ENCODE results near the gene SPATA31C1.

The SPATA31C1 gene

GRCh38 chr9:87876708-87877107 lies 41.1 kb upstream of the SPATA31C1 start:
- no peak for ATAC-seq

GRCh38 chr9:87878989-87879511 lies 38.7 kb upstream of the SPATA31C1 start:
- no peak for ATAC-seq
- TF ChIP-seq GLIS3 (CRISPR knock-in tag; IDR thresholded peaks at IDR 0.05): no peak
- no peak for TF ChIP-seq OSR1 (CRISPR knock-in tag; IDR thresholded peaks at IDR 0.05)

More at GRCh38 chr9:87876708-87877107, 41.1 kb upstream of the SPATA31C1 start:
- no peak for TF ChIP-seq ZFP30 (CRISPR knock-in tag; IDR thresholded peaks at IDR 0.05)
- TF ChIP-seq PATZ1 (CRISPR knock-in tag; IDR thresholded peaks at IDR 0.05; ENCODE audit: borderline replicate concordance): no peak
- TF ChIP-seq ZNF8 (CRISPR knock-in tag; IDR thresholded peaks at IDR 0.05): no peak
- no peak for TF ChIP-seq OSR1 (CRISPR knock-in tag; IDR thresholded peaks at IDR 0.05)
- TF ChIP-seq ZNF70 (CRISPR knock-in tag; IDR thresholded peaks at IDR 0.05): no peak
- TF ChIP-seq BACH2 (CRISPR knock-in tag; IDR thresholded peaks at IDR 0.05; ENCODE audit: borderline replicate concordance): no peak
- TF ChIP-seq CSRNP3 (CRISPR knock-in tag; IDR thresholded peaks at IDR 0.05): no peak
- no peak for TF ChIP-seq TCF4 (CRISPR knock-in tag; IDR thresholded peaks at IDR 0.05; ENCODE audit: borderline replicate concordance)
- no peak for TF ChIP-seq TSHZ2 (CRISPR knock-in tag; IDR thresholded peaks at IDR 0.05)
- no peak for TF ChIP-seq ISL1 (CRISPR knock-in tag; IDR thresholded peaks at IDR 0.05)
- no peak for TF ChIP-seq SNAI2 (CRISPR knock-in tag; IDR thresholded peaks at IDR 0.05)
- no peak for TF ChIP-seq ZC3H10 (CRISPR knock-in tag; IDR thresholded peaks at IDR 0.05)
- no peak for TF ChIP-seq RARB (CRISPR knock-in tag; IDR thresholded peaks at IDR 0.05)
- no peak for TF ChIP-seq POU6F1 (CRISPR knock-in tag; IDR thresholded peaks at IDR 0.05; ENCODE audit: borderline replicate concordance, low read depth)
- TF ChIP-seq PPARA (CRISPR knock-in tag; IDR thresholded peaks at IDR 0.05; ENCODE audit: borderline replicate concordance): no peak

- no peak for ATAC-seq
- TF ChIP-seq ESRRG (CRISPR knock-in tag; IDR thresholded peaks at IDR 0.05) (no peak), ZFP3 (CRISPR knock-in tag; IDR thresholded peaks at IDR 0.05) (no peak), TOX (CRISPR knock-in tag; IDR thresholded peaks at IDR 0.05; ENCODE audit: borderline replicate concordance) (no peak), CSRNP3 (CRISPR knock-in tag; IDR thresholded peaks at IDR 0.05) (no peak), GLIS3 (CRISPR knock-in tag; IDR thresholded peaks at IDR 0.05) (no peak), TSHZ2 (CRISPR knock-in tag; IDR thresholded peaks at IDR 0.05) (no peak), PPARA (CRISPR knock-in tag; IDR thresholded peaks at IDR 0.05; ENCODE audit: borderline replicate concordance) (no peak), ZFP30 (CRISPR knock-in tag; IDR thresholded peaks at IDR 0.05) (no peak), POU6F1 (CRISPR knock-in tag; IDR thresholded peaks at IDR 0.05; ENCODE audit: borderline replicate concordance, low read depth) (no peak), TCF4 (CRISPR knock-in tag; IDR thresholded peaks at IDR 0.05; ENCODE audit: borderline replicate concordance) (no peak), CREB5 (CRISPR knock-in tag; IDR thresholded peaks at IDR 0.05; ENCODE audit: low read depth) (no peak), ZC3H10 (CRISPR knock-in tag; IDR thresholded peaks at IDR 0.05) (no peak), ZNF8 (CRISPR knock-in tag; IDR thresholded peaks at IDR 0.05) (no peak)
These were observed 37.6 kb upstream of the SPATA31C1 start for GRCh38 chr9:87880116-87880515.

Data from SK-N-SH treated with all-trans-retinoic acid at 6 μM for 48 hours (cell line).